H1 (cell line): ENCODE data around the gene CFAP65. TPM values are rescaled to one million over a fixed set of nuclear protein-coding genes. Genes with fewer than 3 reads are reported as not detected.

Experiments
- CTCF ChIA-PET: fragments of 300-600 bp; sonication (Branson Sonifier 250); formaldehyde crosslinking; loops from one replicate; lab custom pipeline; 2021; ENCODE audit not compliant: partially characterized antibody; lab: Charles Lee
- POLR2A ChIA-PET: fragments of 300-600 bp; sonication (Branson Sonifier 250); formaldehyde crosslinking; loops from one replicate; lab custom pipeline; 2021; ENCODE audit warnings: inconsistent platforms; ENCODE audit not compliant: partially characterized antibody; lab: Charles Lee
- DNase-seq, 2 experiments: peaks; one replicate each; pipeline versions ENCODE4 v3.0.0 to v3.0.0-alpha.2; 2010 to 2022; ENCODE audit warnings: low spot score in 2 of 2, low read depth in 1 of 2, mixed read lengths in 1 of 2
- FAIRE-seq: peaks from 2 replicates; lab custom pipeline; 2011; peaks lifted over from hg19 to GRCh38; lab: Jason Lieb, UNC
- H2AFZ ChIP-seq: 2 replicates; pipeline ENCODE4 v1.8.1; 2012; ENCODE audit warnings: low read length, inconsistent platforms
- H2AK5ac ChIP-seq: 2 replicates; pipeline ENCODE4 v1.6.1; 2013; ENCODE audit warnings: low read depth, low read length
- H2BK120ac ChIP-seq: replicated peaks from 2 replicates; pipeline ENCODE3; 2013; ENCODE audit warnings: low read depth, low read length, inconsistent platforms
- H2BK12ac ChIP-seq: 2 replicates; pipeline ENCODE4 v1.6.1; 2013; ENCODE audit warnings: low read depth, low read length
- H2BK15ac ChIP-seq: 2 replicates; pipeline ENCODE4 v1.6.1; 2013; ENCODE audit warnings: low read length
- H2BK20ac ChIP-seq: 2 replicates; pipeline ENCODE4 v1.6.1; 2013; ENCODE audit warnings: low read length
- H2BK5ac ChIP-seq: 2 replicates; pipeline ENCODE4 v1.6.1; 2013; ENCODE audit warnings: low read depth, low read length
- H3K14ac ChIP-seq: 2 replicates; pipeline ENCODE4 v1.6.1; 2013; ENCODE audit warnings: inconsistent platforms; ENCODE audit not compliant: insufficient read length
- H3K18ac ChIP-seq: 2 replicates; pipeline ENCODE4 v1.6.1; 2013; ENCODE audit warnings: low read length; ENCODE audit errors: extremely low read depth
- H3K23ac ChIP-seq: 2 replicates; pipeline ENCODE4 v1.6.1; 2013; ENCODE audit warnings: inconsistent platforms; ENCODE audit not compliant: insufficient read length
- H3K23me2 ChIP-seq: 2 replicates; pipeline ENCODE4 v1.6.1; 2013; ENCODE audit warnings: low read depth, low read length
- H3K27ac ChIP-seq: 2 replicates; pipeline ENCODE4 v1.6.1; 2011; ENCODE audit warnings: low read depth, low read length, inconsistent platforms
- H3K27me3 ChIP-seq, 4 experiments: replicated peaks in 1 of 4; 1 replicate in 1 of 4; 2 replicates in 3 of 4; pipeline versions ENCODE4 v1.6.1 to v1.8.1; 2011 to 2013; ENCODE audit warnings: low read length in 3 of 4, mild to moderate bottlenecking in 3 of 4, inconsistent platforms in 2 of 4, mixed read lengths in 2 of 4, moderate library complexity in 1 of 4; ENCODE audit not compliant: control insufficient read depth in 3 of 4, insufficient read depth in 3 of 4; ENCODE audit errors: extremely low read depth in 1 of 4
- H3K36me3 ChIP-seq, 4 experiments: 2 replicates each; pipeline versions ENCODE4 v1.6.1 to v1.8.1; 2011 to 2013; ENCODE audit warnings: mild to moderate bottlenecking in 4 of 4, low read length in 3 of 4, moderate library complexity in 2 of 4, control low read depth in 1 of 4, inconsistent platforms in 1 of 4; ENCODE audit not compliant: insufficient read depth in 4 of 4, control insufficient read depth in 2 of 4
- H3K4ac ChIP-seq: replicated peaks from 2 replicates; pipeline ENCODE3; 2013; ENCODE audit warnings: low read length, low read depth, mixed read lengths, inconsistent platforms; ENCODE audit not compliant: insufficient read length
- H3K4me1 ChIP-seq, 4 experiments: replicated peaks in 1 of 4; 1 replicate in 1 of 4; 2 replicates in 3 of 4; pipeline versions ENCODE4 v1.6.1 to v1.8.1; 2011 to 2013; ENCODE audit warnings: low read length in 3 of 4, inconsistent platforms in 2 of 4, mixed read lengths in 1 of 4; ENCODE audit not compliant: insufficient read depth in 4 of 4, control insufficient read depth in 3 of 4
- H3K4me2 ChIP-seq, 2 experiments: 2 replicates each; pipeline versions ENCODE4 v1.6.1 to v1.8.1; 2011 to 2013; ENCODE audit warnings: low read depth in 2 of 2, low read length in 2 of 2, control low read depth in 1 of 2, inconsistent platforms in 1 of 2, mild to moderate bottlenecking in 1 of 2; ENCODE audit not compliant: insufficient read depth in 1 of 2
- H3K4me3 ChIP-seq, 4 experiments: fragments of 200-600, 300-600 bp in 1 of 4; sonication (generic), shearing (Covaris generic), sonication (Bioruptor Twin) in 1 of 4; 2 replicates each; pipeline versions ENCODE4 v1.5.1 to v1.8.1; 2011 to 2016; ENCODE audit warnings: low read length in 4 of 4, low read depth in 3 of 4, control low read depth in 2 of 4, inconsistent platforms in 2 of 4, mild to moderate bottlenecking in 2 of 4, mixed read lengths in 1 of 4, moderate library complexity in 1 of 4; ENCODE audit not compliant: insufficient read depth in 2 of 4; ENCODE audit errors: extremely low read depth in 1 of 4
- H3K56ac ChIP-seq: replicated peaks from 2 replicates; pipeline ENCODE3; 2013; ENCODE audit warnings: low read depth, mild to moderate bottlenecking, mixed read lengths, low read length, inconsistent platforms; ENCODE audit not compliant: insufficient read length
- H3K79me1 ChIP-seq: 2 replicates; pipeline ENCODE4 v1.6.1; 2013; ENCODE audit warnings: low read depth, low read length, control low read depth
- H3K79me2 ChIP-seq, 2 experiments: 2 replicates each; pipeline versions ENCODE4 v1.6.1 to v1.8.1; 2012 to 2013; ENCODE audit warnings: low read length in 2 of 2, mild to moderate bottlenecking in 2 of 2, inconsistent platforms in 1 of 2; ENCODE audit not compliant: insufficient read depth in 2 of 2, control insufficient read depth in 1 of 2
- H3K9ac ChIP-seq, 4 experiments: replicated peaks in 1 of 4; 1 replicate in 1 of 4; 2 replicates in 3 of 4; pipeline versions ENCODE4 v1.6.1 to v1.8.1; 2011 to 2013; ENCODE audit warnings: low read depth in 3 of 4, low read length in 3 of 4, control low read depth in 2 of 4, mild to moderate bottlenecking in 2 of 4, moderate library complexity in 2 of 4, inconsistent platforms in 1 of 4; ENCODE audit errors: extremely low read depth in 1 of 4
- H3K9me3 ChIP-seq, 2 experiments: 2 replicates each; pipeline versions ENCODE4 v1.6.1 to v1.8.1; 2012 to 2013; ENCODE audit warnings: mild to moderate bottlenecking in 2 of 2, moderate library complexity in 2 of 2, control low read depth in 1 of 2, inconsistent platforms in 1 of 2, low read depth in 1 of 2, low read length in 1 of 2, mixed read lengths in 1 of 2; ENCODE audit not compliant: insufficient read depth in 2 of 2
- H4K20me1 ChIP-seq, 2 experiments: replicated peaks in 1 of 2; 2 replicates each; pipeline versions ENCODE3 to v1.8.1; 2011 to 2013; ENCODE audit warnings: inconsistent platforms in 2 of 2, low read length in 2 of 2, mild to moderate bottlenecking in 1 of 2; ENCODE audit not compliant: insufficient read depth in 2 of 2, control insufficient read depth in 1 of 2
- H4K5ac ChIP-seq: 2 replicates; pipeline ENCODE4 v1.6.1; 2013; ENCODE audit warnings: low read length, low read depth, mixed read lengths, inconsistent platforms; ENCODE audit not compliant: insufficient read length
- H4K8ac ChIP-seq: 2 replicates; pipeline ENCODE4 v1.8.0; 2013; ENCODE audit warnings: mild to moderate bottlenecking, moderate library complexity, low read length, inconsistent platforms; ENCODE audit not compliant: insufficient read depth; ENCODE audit errors: extremely low read depth
- H4K91ac ChIP-seq: replicated peaks from 2 replicates; pipeline ENCODE3; 2013; ENCODE audit warnings: low read length, mixed read lengths, inconsistent platforms; ENCODE audit not compliant: insufficient read length
- ASH2L ChIP-seq: fragments of 200-600, 300-600 bp; sonication (generic); IDR thresholded peaks from one replicate; pipeline ENCODE4 v1.7.1; 2017; ENCODE audit warnings: low read length
- E2F6 ChIP-seq: IDR thresholded peaks from 2 replicates; pipeline ENCODE4 v1.6.1; 2012; ENCODE audit warnings: inconsistent platforms
- EP300 ChIP-seq, 2 experiments: IDR thresholded peaks; 1 replicate in 1 of 2; 2 replicates in 1 of 2; pipeline ENCODE4 v1.6.1; 2011 to 2012; ENCODE audit warnings: low read depth in 2 of 2, low read length in 2 of 2, mild to moderate bottlenecking in 2 of 2, borderline replicate concordance in 1 of 2, inconsistent platforms in 1 of 2, moderate library complexity in 1 of 2
- EZH2 ChIP-seq: fragments of 200-600 bp; sonication (generic); IDR thresholded peaks from 2 replicates; pipeline ENCODE4 v1.7.1; 2012; ENCODE audit warnings: low read depth, mild to moderate bottlenecking, moderate library complexity, low read length, inconsistent platforms; ENCODE audit not compliant: severe bottlenecking
- HDAC2 ChIP-seq, 2 experiments: fragments of 300-600 bp in 1 of 2; sonication (generic) in 1 of 2; IDR thresholded peaks; 2 replicates each; pipeline ENCODE4 v1.6.1; 2011 to 2012; ENCODE audit warnings: low read depth in 2 of 2, low read length in 2 of 2, mild to moderate bottlenecking in 2 of 2, moderate library complexity in 2 of 2, borderline replicate concordance in 1 of 2, inconsistent platforms in 1 of 2
- HDAC6 ChIP-seq: IDR thresholded peaks from one replicate; pipeline ENCODE4 v1.7.1; 2012; ENCODE audit warnings: low read depth, mild to moderate bottlenecking, inconsistent platforms, low read length, moderate library complexity
- NRF1 ChIP-seq: IDR thresholded peaks from 2 replicates; pipeline ENCODE4 v1.6.1; 2011; ENCODE audit warnings: mild to moderate bottlenecking, low read depth, low read length, improper control_type of control experiment
- RNF2 ChIP-seq: fragments of 200-900, 300-1000 bp; sonication (generic); IDR thresholded peaks from 2 replicates; pipeline ENCODE4 v1.7.1; 2016; ENCODE audit warnings: borderline replicate concordance, low read depth, mild to moderate bottlenecking, antibody characterized with exemption, low read length; ENCODE audit not compliant: poor library complexity, severe bottlenecking; ENCODE audit errors: missing control alignments
- SIRT6 ChIP-seq: IDR thresholded peaks from one replicate; pipeline ENCODE4 v1.7.1; 2012; ENCODE audit warnings: low read length, inconsistent platforms
- SIX5 ChIP-seq: IDR thresholded peaks from 2 replicates; pipeline ENCODE4 v1.6.1; 2011; ENCODE audit warnings: mild to moderate bottlenecking, low read depth, low read length
- ZNF274 ChIP-seq: IDR thresholded peaks from 2 replicates; pipeline ENCODE4 v1.7.0; 2012; ENCODE audit warnings: low read length, borderline replicate concordance; ENCODE audit errors: extremely low read depth
- WGBS, 2 experiments: shearing (Covaris generic) in 1 of 2; methylation state at CpG; one replicate each; pipeline versions ENCODE4 v1.1.6 to v1.1.7; 2013 to 2015; ENCODE audit warnings: low lambda C conversion rate in 2 of 2, mixed read lengths in 2 of 2, inconsistent platforms in 1 of 2, low coverage in 1 of 2, missing lambda C conversion rate in 1 of 2; ENCODE audit not compliant: insufficient replicate concordance in 2 of 2, insufficient coverage in 1 of 2, insufficient read length in 1 of 2; ENCODE audit errors: extremely low coverage in 1 of 2, missing lambda C conversion rate in 1 of 2; 5-methylcytosine and 5-hydroxymethylcytosine counted together
- polyA plus RNA-seq, 7 experiments: library from polyadenylated mRNA; depleted of rRNA in 3 of 7; stranded (reverse) in 5 of 7; unstranded in 2 of 7; fragments of >200 nt in 5 of 7; fragments of 200-250 nt in 2 of 7; gene quantifications; 1 replicate in 5 of 7; 2 replicates in 1 of 7; 4 replicates in 1 of 7; pipeline versions ENCODE4 v1.2.1 to v1.2.3, GENCODE V29; 2011 to 2013; ENCODE audit warnings: missing spikeins in 2 of 7, mixed read lengths in 2 of 7
- total RNA-seq: library from RNA; stranded (reverse); fragmentation: NEBNext Ultra II Directional; extraction: Animal tissue kit (Norgen Biotek cat#: 25700); gene quantifications from 2 replicates; pipeline ENCODE4 v1.2.1, GENCODE V29; 2021

Gene CFAP65
- total and polyA plus RNA-seq, 2 of the 8 experiments (the other 6 are each of a cell fraction or from before 2014, with no cell fraction given), result 0.19 to 0.45 TPM

- H3K23ac ChIP-seq, result no peak overlapping the region
- H2BK15ac ChIP-seq, result no peak overlapping the region
- H4K5ac ChIP-seq, result no peak overlapping the region
- no peak overlapping the region for H3K27ac ChIP-seq
- no peak overlapping the region for H2AK5ac ChIP-seq
- 72% methylated on average over 1 of the region's 1 CpG; no CpG with 5 or more reads in 1 of the 2 experiments for WGBS, 2 experiments
- H4K91ac ChIP-seq, result no peak overlapping the region
- ChIA-PET POLR2A (interaction anchor here (0.6 kb wide), 1 partner anchor 439 kb away, joined by 3 read pairs; no protein-coding TSS in a partner anchor), CTCF (interaction anchor here (0.7 to 62.8 kb wide), 9 partner anchors 8 to 464 kb away, joined by 3 to 1777 read pairs (median 8); partner anchors contain the start of genes CFAP65 and IHH)
- H4K8ac ChIP-seq, result no peak overlapping the region
- DNase-seq, result no peak
- no peak overlapping the region for H3K56ac ChIP-seq
- peaks cover 0 to 6% (median 0%) of the 10 kb centered on the region in 4 experiments; a peak in 1 of 8 replicates for H3K36me3 ChIP-seq
- H3K79me1 ChIP-seq, result no peaks in the 10 kb centered on the region
- H3K4ac ChIP-seq, result no peak overlapping the region
- H3K4me1 ChIP-seq, result peaks cover 0 to 2% (median 0%) of the 10 kb centered on the region in 4 experiments; a peak in 5 of 7 replicates
- peaks cover 24 to 37% (median 31%) of the 10 kb centered on the region in 4 experiments for H3K27me3 ChIP-seq
- H3K4me2 ChIP-seq, result no peak overlapping the region
- FAIRE-seq, result no peak
- peaks cover 3% of the 10 kb centered on the region; the same call in 1 of the 2 replicates for H3K23me2 ChIP-seq
- no peak overlapping the region for H3K18ac ChIP-seq
- H3K4me3 ChIP-seq, result no peak overlapping the region
- no peak overlapping the region for H2BK120ac ChIP-seq
- H4K20me1 ChIP-seq, result peaks cover 0 to 7% of the 10 kb centered on the region in 2 experiments
- H2BK5ac ChIP-seq, result no peak overlapping the region
- no peaks in the 10 kb centered on the region for H3K9me3 ChIP-seq
- H3K79me2 ChIP-seq, result no peaks in the 10 kb centered on the region
- no peak overlapping the region for H2BK12ac ChIP-seq
- H2AFZ ChIP-seq, result no peak overlapping the region
- H3K9ac ChIP-seq, result no peak overlapping the region
- no peak overlapping the region for H2BK20ac ChIP-seq
- H3K14ac ChIP-seq, result no peak overlapping the region
- TF ChIP-seq HDAC2 (IDR thresholded peaks at IDR 0.05; ENCODE audit: borderline replicate concordance in 1 of 2, low read depth in 2 of 2, low read length in 2 of 2) (no peak), E2F6 (no peak), RNF2 (no peak), NRF1 (no peak), ZNF274 (no peak), HDAC6 (no peak), EP300 (IDR thresholded peaks at IDR 0.05; ENCODE audit: borderline replicate concordance in 1 of 2, low read depth in 2 of 2, low read length in 2 of 2) (no peak), ASH2L (no peak), SIX5 (no peak), EZH2 (no peak), SIRT6 (no peak)
Observed at GRCh38 chr2:219065484-219065883, 24.2 kb upstream of the CFAP65 start.
